NOMO-1 treated with DMSO at 0.1 percent for 48 hours (cell line): ENCODE measurements around the gene TMEM184B.
"Not testable (repeated sequence)": the region's sequence is repeated elsewhere in the genome, so short reads cannot be mapped to it uniquely, and the experiment has no call there.

Experiments used
- DNase-seq: peaks from one replicate; lab custom pipeline; 2025; ENCODE audit not compliant: unreplicated experiment; lab: John Stamatoyannopoulos, UW

TMEM184B gene

GRCh38 chr22:38184788-38185187 lies 88.0 kb downstream of the TMEM184B start:
- no peak for DNase-seq

- peak; percentile 99 for DNase-seq
These were observed 91.2 kb downstream of the TMEM184B start, which contains the start of gene PLA2G6 for GRCh38 chr22:38181453-38182200. PLA2G6 (minus strand) TSS chr22:38181830; CDS start chr22:38169426, 12,404 bp downstream.

- no peak for DNase-seq
These were observed 91.9 kb downstream of the TMEM184B start for GRCh38 chr22:38180841-38181452.

GRCh38 chr22:38178605-38178937 lies 94.2 kb downstream of the TMEM184B start:
- not testable (repeated sequence) for DNase-seq

- no peak for DNase-seq
These were observed 94.7 kb downstream of the TMEM184B start for GRCh38 chr22:38177926-38178604.

GRCh38 chr22:38177571-38177925 lies 95.3 kb downstream of the TMEM184B start:
- DNase-seq: not testable (repeated sequence)

GRCh38 chr22:38177044-38177443 lies 95.8 kb downstream of the TMEM184B start:
- no peak for DNase-seq

GRCh38 chr22:38176170-38176741 lies 96.6 kb downstream of the TMEM184B start:
- no peak for DNase-seq

GRCh38 chr22:38175206-38176118 lies 97.3 kb downstream of the TMEM184B start:
- no peak for DNase-seq

- DNase-seq: no peak
These were observed 98.2 kb downstream of the TMEM184B start for GRCh38 chr22:38174626-38175025.

GRCh38 chr22:38173641-38173906 lies 99.2 kb downstream of the TMEM184B start:
- DNase-seq: no peak

- DNase-seq: no peak
These were observed 99.8 kb downstream of the TMEM184B start for GRCh38 chr22:38172832-38173640.

GRCh38 chr22:38171927-38172831 lies 100.6 kb downstream of the TMEM184B start:
- DNase-seq: no peak

GRCh38 chr22:38170469-38170868 lies 102.3 kb downstream of the TMEM184B start:
- DNase-seq: no peak
